H1 (cell line): ENCODE measurements around the gene GRK7.

Source experiments
- ASH2L ChIP-seq: fragments of 200-600, 300-600 bp; sonication (generic); IDR thresholded peaks from one replicate; pipeline ENCODE4 v1.7.1; 2017; ENCODE audit warnings: low read length
- CEBPB ChIP-seq: IDR thresholded peaks from 2 replicates; pipeline ENCODE4 v1.6.1; 2012; ENCODE audit warnings: low read depth, low read length
- HDAC6 ChIP-seq: IDR thresholded peaks from one replicate; pipeline ENCODE4 v1.7.1; 2012; ENCODE audit warnings: low read depth, mild to moderate bottlenecking, inconsistent platforms, low read length, moderate library complexity
- JUND ChIP-seq: IDR thresholded peaks from 2 replicates; pipeline ENCODE4 v1.6.1; 2011; ENCODE audit warnings: mild to moderate bottlenecking, improper control_type of control experiment, low read length
- POLR2A ChIP-seq, 2 experiments: IDR thresholded peaks; 1 replicate in 1 of 2; 2 replicates in 1 of 2; pipeline ENCODE4 v1.6.1; 2011; ENCODE audit warnings: low read depth in 2 of 2, low read length in 2 of 2, mild to moderate bottlenecking in 2 of 2; ENCODE audit errors: control extremely low read depth in 1 of 2
- SIN3A ChIP-seq, 2 experiments: IDR thresholded peaks in 1 of 2; conservative IDR thresholded peaks in 1 of 2; 2 replicates each; pipeline ENCODE4 v1.6.1; 2011 to 2012; ENCODE audit warnings: low read length in 2 of 2, improper control_type of control experiment in 1 of 2, low read depth in 1 of 2, mild to moderate bottlenecking in 1 of 2

GRCh38 chr3:141802316-141803077 is 39.3 kb downstream of the GRK7 start:
- TF ChIP-seq HDAC6, result no peak
- no peak for TF ChIP-seq SIN3A (conservative IDR thresholded peaks at IDR 0.05 in 1 of 2, IDR thresholded peaks at IDR 0.05 in 1 of 2; ENCODE audit: low read depth in 1 of 2, low read length in 2 of 2)
- no peak for TF ChIP-seq JUND
- TF ChIP-seq CEBPB, result no peak
- TF ChIP-seq ASH2L, result no peak
- TF ChIP-seq POLR2A (IDR thresholded peaks at IDR 0.05; ENCODE audit: control extremely low read depth in 1 of 2, low read depth in 2 of 2, low read length in 2 of 2), result no peak
